Endothelial cell (in vitro differentiated cells): ENCODE data around the gene EVI5L. TPM values are rescaled to one million over a fixed set of nuclear protein-coding genes. Genes with fewer than 3 reads are reported as not detected.
A peak's percentile ranks its signal among the peaks of the same experiment; 100 is the strongest.
"Not testable (repeated sequence)": the region's sequence is repeated elsewhere in the genome, so short reads cannot be mapped to it uniquely, and the experiment has no call there.

Source experiments
- DNase-seq: peaks from one replicate; pipeline ENCODE4 v3.0.0; 2021; ENCODE audit warnings: low spot score
- H3K27ac Mint-ChIP-seq: one replicate; pipeline ENCODE4 v1.8.0; 2021; ENCODE audit warnings: mixed read lengths, inconsistent platforms; ENCODE audit not compliant: unreplicated experiment
- H3K27me3 Mint-ChIP-seq: one replicate; pipeline ENCODE4 v1.8.0; 2021; ENCODE audit warnings: mild to moderate bottlenecking, moderate library complexity, mixed read lengths, inconsistent platforms; ENCODE audit not compliant: unreplicated experiment
- H3K36me3 Mint-ChIP-seq: one replicate; pipeline ENCODE4 v1.8.0; 2021; ENCODE audit warnings: mild to moderate bottlenecking, low read depth, mixed read lengths, inconsistent platforms; ENCODE audit not compliant: unreplicated experiment
- H3K4me1 Mint-ChIP-seq: one replicate; pipeline ENCODE4 v1.8.0; 2021; ENCODE audit warnings: mild to moderate bottlenecking, mixed read lengths, inconsistent platforms; ENCODE audit not compliant: unreplicated experiment
- H3K4me3 Mint-ChIP-seq: one replicate; pipeline ENCODE4 v1.8.0; 2021; ENCODE audit warnings: mild to moderate bottlenecking, mixed read lengths, inconsistent platforms; ENCODE audit not compliant: unreplicated experiment
- H3K9me3 Mint-ChIP-seq: one replicate; pipeline ENCODE4 v1.8.0; 2021; ENCODE audit warnings: mixed read lengths, inconsistent platforms; ENCODE audit not compliant: unreplicated experiment
- CTCF ChIP-seq: fragments of 200-600 bp; sonication (generic); IDR thresholded peaks from one replicate; pipeline ENCODE4 v1.5.0; 2021; ENCODE audit warnings: antibody characterized with exemption; ENCODE audit not compliant: unreplicated experiment
- total RNA-seq: library from RNA; stranded (reverse); fragmentation: NEBNext Ultra II Directional; extraction: Animal tissue kit (Norgen Biotek cat#: 25700); gene quantifications from one replicate; pipeline ENCODE4 v1.2.1, GENCODE V29; 2021; ENCODE audit not compliant: unreplicated experiment

EVI5L gene
- total RNA-seq, 1 donor from 2014 or later: 20.4 TPM

- no peak for DNase-seq
- Mint-ChIP-seq H3K36me3 (no peaks in the 10 kb centered on the region), H3K27me3 (peaks cover 10% of the 10 kb centered on the region), H3K9me3 (no peaks in the 10 kb centered on the region), H3K4me3 (no peak overlapping the region), H3K4me1 (peaks cover 2% of the 10 kb centered on the region), H3K27ac (no peak overlapping the region)
- TF ChIP-seq CTCF: no peak
These were observed 55.8 kb downstream of the EVI5L start for GRCh38 chr19:7885818-7886217.

GRCh38 chr19:7887408-7888144 lies 57.6 kb downstream of the EVI5L start:
- Mint-ChIP-seq H3K36me3 (no peaks in the 10 kb centered on the region), H3K27me3 (peaks cover 12% of the 10 kb centered on the region), H3K27ac (no peak overlapping the region), H3K4me1 (peaks cover 2% of the 10 kb centered on the region), H3K4me3 (no peak overlapping the region), H3K9me3 (no peaks in the 10 kb centered on the region)
- TF ChIP-seq CTCF: no peak
- no peak for DNase-seq

- H3K36me3 Mint-ChIP-seq: no peaks in the 10 kb centered on the region
- H3K27me3 Mint-ChIP-seq: peaks cover 12% of the 10 kb centered on the region
- H3K4me3 Mint-ChIP-seq: no peak within 1 kb of the TSS
- no peaks in the 10 kb centered on the region for H3K9me3 Mint-ChIP-seq
- H3K4me1 Mint-ChIP-seq: peaks cover 2% of the 10 kb centered on the region
- peak; percentile 66 for DNase-seq
- no peak within 1 kb of the TSS for H3K27ac Mint-ChIP-seq
- TF ChIP-seq CTCF: no peak
These were observed 58.3 kb downstream of the EVI5L start, which contains the start of gene LRRC8E for GRCh38 chr19:7888145-7888825. TSS of gene LRRC8E (plus strand) at chr19:7888510. CDS start at chr19:7895604, 7,094 bp downstream.

GRCh38 chr19:7888826-7889217 lies 58.8 kb downstream of the EVI5L start:
- DNase-seq: no peak
- no peaks in the 10 kb centered on the region for H3K9me3 Mint-ChIP-seq
- peaks cover 2% of the 10 kb centered on the region for H3K4me1 Mint-ChIP-seq
- no peaks in the 10 kb centered on the region for H3K36me3 Mint-ChIP-seq
- TF ChIP-seq CTCF: no peak
- peaks cover 12% of the 10 kb centered on the region for H3K27me3 Mint-ChIP-seq
- H3K27ac Mint-ChIP-seq: no peak overlapping the region
- no peak overlapping the region for H3K4me3 Mint-ChIP-seq

- not testable (repeated sequence) for H3K4me3 Mint-ChIP-seq, DNase-seq, H3K9me3 Mint-ChIP-seq, H3K4me1 Mint-ChIP-seq, H3K36me3 Mint-ChIP-seq, H3K27ac Mint-ChIP-seq
- peaks cover 11% of the 10 kb centered on the region for H3K27me3 Mint-ChIP-seq
These were observed 63.5 kb downstream of the EVI5L start for GRCh38 chr19:7893362-7894101.
